Measurements from ENCODE around the gene CFAP107.
"Not testable (repeated sequence)": the region's sequence is repeated elsewhere in the genome, so short reads cannot be mapped to it uniquely, and the experiment has no call there.

Gene CFAP107

DNA sequence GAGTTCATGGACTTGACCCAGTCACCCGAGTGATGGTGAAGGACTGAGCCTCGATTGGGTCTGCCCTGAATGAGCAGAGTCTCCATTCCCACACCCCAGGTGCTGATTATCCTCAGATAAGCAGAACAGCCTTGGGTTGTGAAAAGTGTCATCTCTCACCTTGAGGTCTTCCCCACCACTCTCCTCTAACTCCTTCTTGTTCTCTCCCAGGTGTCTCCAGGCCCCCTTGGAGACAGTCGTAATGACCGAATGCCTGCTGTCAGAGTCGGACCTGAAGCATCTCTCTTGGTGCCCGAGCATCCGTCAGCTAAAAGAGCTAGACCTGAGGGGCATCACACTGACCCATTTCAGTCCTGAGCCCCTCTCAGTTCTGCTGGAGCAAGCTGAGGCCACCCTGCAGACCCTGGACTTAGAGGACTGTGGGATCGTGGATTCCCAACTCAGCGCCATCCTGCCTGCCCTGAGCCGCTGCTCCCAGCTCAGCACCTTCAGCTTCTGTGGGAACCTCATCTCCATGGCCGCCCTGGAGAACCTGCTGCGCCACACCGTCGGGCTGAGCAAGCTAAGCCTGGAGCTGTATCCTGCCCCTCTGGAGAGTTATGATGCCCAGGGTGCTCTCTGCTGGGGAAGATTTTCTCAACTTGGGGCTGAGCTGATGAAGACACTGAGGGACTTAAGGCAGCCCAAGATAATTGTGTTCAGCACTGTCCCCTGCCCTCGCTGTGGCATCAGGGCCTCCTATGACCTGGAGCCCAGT is 31.0 kb downstream of the CFAP107 start:
- DNase-seq (ENCODE audit: extremely low read depth in 1 of 2, low read depth in 1 of 2): no peak

DNA sequence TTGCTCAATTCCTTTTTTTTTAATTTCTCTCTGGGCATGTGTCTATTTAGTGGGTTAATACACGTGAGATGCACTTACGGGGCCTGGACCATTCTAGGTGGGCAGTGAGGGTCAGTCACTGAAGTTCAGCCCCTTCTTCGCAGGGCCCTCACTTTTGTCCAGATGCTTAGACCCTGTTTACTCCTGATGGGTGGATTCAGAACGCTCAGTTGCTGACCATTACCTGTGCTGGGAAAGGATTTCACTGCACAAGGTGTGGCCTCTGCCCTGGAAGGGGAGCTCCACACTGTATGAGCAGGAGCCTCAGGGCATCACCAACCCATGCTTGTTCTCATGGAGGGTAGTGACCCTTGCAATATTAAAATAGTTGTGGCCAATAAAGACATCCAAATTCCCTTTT is 32.1 kb downstream of the CFAP107 start:
- no peak for DNase-seq (ENCODE audit: extremely low read depth in 1 of 2, low read depth in 1 of 2)

- DNase-seq (ENCODE audit: extremely low read depth in 1 of 2, low read depth in 1 of 2): no peak
Measured at GRCh38 chr1:12778907-12779306, 32.9 kb downstream of the CFAP107 start.

DNA sequence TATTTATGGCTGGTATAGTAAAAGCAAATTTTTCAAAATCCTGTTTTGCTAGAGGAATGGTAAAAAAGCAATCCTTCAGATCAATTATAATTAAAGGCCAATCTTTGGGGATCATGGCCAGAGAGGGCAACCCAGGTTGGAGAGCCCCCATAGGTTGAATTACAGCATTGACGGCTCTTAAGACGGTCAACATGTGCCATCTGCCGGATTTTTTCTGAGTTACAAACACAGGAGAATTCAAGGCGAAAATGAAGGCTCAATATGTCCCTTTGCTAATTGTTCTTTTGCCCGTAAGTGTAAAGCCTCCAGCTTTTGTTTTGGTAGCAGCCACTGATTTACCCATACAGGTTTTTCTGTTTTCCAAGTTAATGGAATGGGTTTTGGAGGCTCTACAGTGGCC is 35.5 kb downstream of the CFAP107 start:
- not testable (repeated sequence) for DNase-seq (ENCODE audit: extremely low read depth in 1 of 2, low read depth in 1 of 2)

GRCh38 chr1:12783783-12784182 is 37.8 kb downstream of the CFAP107 start:
- not testable (repeated sequence) for DNase-seq (ENCODE audit: extremely low read depth in 1 of 2, low read depth in 1 of 2)

DNA sequence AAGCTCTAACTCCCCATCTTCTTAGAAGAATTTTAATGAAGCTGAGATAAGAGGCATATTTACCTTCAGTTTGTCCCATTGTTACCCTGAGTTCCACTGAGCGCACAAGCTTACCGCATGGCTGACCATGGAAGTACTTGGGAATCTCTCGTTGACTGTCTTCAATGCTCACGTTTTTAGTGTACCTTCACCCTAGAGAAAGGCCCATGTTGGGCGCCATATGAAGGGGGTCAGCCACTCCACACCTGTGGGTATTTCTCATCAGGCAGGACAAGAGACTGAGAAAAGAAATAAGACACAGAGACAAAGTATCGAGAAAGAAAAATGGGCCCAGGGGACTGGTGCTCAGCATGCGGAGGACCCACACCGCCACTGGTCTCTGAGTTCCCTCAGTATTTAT is 38.7 kb downstream of the CFAP107 start:
- DNase-seq (ENCODE audit: extremely low read depth in 1 of 2, low read depth in 1 of 2): not testable (repeated sequence)

DNA sequence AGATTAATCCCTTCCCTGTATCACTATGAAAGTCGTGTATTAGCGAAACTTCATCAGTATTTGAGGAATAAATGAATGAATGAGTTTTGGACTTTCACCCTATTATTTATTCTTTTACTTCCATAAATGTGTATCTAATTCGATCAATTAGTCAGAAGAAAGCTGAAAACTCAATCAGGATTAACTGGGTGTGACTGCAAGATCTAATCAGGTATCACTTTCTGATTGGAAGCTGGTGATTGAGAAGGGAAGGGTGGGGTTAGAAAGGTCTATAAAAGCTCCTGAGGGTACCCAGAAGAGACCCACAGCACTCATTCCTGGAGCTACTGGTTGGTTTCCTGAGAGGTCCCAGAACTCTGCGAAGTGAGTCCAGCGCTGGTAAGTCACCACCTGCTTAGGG is 45.1 kb downstream of the CFAP107 start, which contains the start of gene PRAMEF1:
TSS of gene PRAMEF1 (plus strand) at position 301 of the 400 bp plus-strand sequence. CDS start 1,831 bp downstream, outside the sequence.
- not testable (repeated sequence) for DNase-seq (ENCODE audit: extremely low read depth in 1 of 2, low read depth in 1 of 2)

- no peak for DNase-seq (ENCODE audit: extremely low read depth in 1 of 2, low read depth in 1 of 2)
Measured at GRCh38 chr1:12798911-12799310, 52.9 kb downstream of the CFAP107 start.

DNA sequence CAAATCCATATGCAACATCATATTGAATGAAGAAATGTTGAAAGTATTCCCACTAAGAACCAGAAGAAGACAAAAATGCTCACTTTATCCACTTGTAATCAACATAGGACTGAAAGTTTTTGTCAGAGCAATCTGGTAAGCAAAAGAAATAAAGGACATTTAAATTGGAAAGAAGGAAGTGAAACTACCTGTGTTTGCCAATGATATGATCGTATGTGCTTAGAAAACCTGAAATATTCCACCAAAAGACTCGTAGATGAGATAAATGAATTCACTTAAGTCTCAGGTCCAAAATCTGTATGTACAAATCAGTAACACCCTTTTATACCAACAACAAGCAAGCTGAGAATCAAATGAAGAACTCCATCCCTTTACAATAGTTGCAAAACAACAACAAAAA is 53.7 kb downstream of the CFAP107 start:
- DNase-seq (ENCODE audit: extremely low read depth in 1 of 2, low read depth in 1 of 2): no peak

- DNase-seq (ENCODE audit: extremely low read depth in 1 of 2, low read depth in 1 of 2): no peak
Measured at GRCh38 chr1:12809933-12810332, 63.9 kb downstream of the CFAP107 start.

DNA sequence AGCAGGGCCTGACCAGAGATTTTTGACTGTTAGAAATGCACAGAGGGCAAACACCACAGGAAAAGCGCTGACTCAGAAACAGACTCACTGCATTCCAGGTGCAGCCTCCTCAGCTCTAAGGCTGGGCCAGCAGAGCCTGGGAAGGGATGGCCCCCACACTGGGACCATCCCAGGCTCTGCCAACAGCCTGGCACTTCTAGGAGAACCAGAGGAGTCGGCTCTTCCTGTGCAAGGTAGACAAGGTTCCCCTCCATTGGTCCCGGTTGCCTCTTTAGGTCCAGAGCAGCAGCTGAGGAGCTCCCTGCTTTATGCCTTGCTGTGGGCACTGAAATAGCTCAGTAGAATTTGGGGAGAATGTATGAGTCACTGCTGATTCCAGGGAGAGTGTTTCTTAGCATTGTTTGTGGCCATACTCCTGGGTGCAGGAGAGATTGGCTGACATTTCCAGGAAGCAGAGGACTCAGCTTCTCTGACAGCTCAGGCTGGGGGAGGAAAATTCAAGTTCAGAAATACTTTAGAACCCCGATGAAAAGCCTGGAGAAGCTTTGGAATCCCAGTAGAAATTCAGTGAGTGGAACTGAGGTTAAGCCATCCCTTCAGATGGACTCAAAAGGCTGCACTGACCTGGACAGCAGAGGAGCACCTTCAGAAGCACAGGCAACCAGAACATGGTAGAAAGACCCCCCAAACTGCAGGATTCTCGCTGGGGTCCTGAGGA is 64.8 kb downstream of the CFAP107 start:
- no peak for DNase-seq (ENCODE audit: extremely low read depth in 1 of 2, low read depth in 1 of 2)

DNA sequence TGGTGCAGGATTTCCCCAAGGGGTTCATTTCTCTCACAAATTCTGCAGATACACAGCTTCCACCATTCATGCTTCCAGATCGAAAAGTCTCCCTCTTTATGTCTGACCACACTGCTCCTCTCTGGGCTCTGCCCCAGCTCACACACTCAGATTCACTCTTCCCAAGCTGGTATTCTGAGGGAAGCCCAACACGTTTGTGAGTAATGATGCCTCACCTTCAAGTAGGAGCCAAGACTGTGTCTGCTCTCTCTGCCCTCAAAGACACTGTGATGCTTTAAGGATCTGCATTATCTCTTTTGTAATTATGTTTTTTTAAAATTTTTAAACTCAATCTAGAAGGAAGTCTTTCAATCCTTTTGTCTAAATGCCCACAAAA is 65.4 kb downstream of the CFAP107 start:
- no peak for DNase-seq (ENCODE audit: extremely low read depth in 1 of 2, low read depth in 1 of 2)

Data from activated CD8-positive, alpha-beta memory T cell treated with anti-CD3 and anti-CD28 coated beads for 1 hour (primary cell).